GM18867 (cell line): ENCODE measurements around the gene GATA6.
"Not testable (repeated sequence)": the region's sequence is repeated elsewhere in the genome, so short reads cannot be mapped to it uniquely, and the experiment has no call there.

Experiments used
- ATAC-seq: cut with Tn5 transposase; IDR thresholded peaks from one replicate; pipeline ENCODE4 v1.9.1; 2021; ENCODE audit warnings: mild to moderate bottlenecking, moderate library complexity; ENCODE audit not compliant: unreplicated experiment

GATA6 gene

DNA sequence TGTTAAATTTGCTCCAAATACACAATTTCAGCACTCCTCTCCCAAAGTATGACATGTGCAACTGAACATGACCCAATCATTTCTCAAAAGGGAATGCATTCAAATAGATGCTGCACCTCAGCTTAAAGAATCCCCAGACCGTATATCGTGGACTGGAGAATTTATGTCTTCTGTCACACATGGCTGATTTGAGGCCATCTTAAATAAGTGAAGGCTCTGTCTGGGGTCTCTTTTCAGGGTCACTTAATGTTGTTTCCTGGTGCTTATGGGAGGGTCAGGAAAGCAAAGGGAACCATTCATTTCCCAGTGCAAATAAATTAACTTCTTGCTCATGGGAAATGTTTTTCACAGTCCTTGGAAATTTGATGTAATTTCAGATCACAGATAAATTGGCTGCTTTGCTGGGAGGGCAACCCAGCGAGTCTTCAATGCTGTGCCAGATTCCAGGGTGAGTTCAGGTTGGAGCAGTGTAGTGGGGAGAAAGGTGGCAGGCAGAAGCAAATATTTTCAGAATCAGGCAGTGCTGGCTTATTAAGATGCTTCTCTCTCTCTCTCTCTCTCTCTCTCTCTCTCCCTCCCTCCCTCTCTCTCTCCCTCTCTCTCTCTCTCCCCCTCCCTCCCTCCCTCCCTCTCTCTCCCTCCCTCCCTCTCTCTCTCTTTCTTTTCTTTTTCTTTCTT is 34.3 kb downstream of the GATA6 start:
- ATAC-seq, result no peak

GRCh38 chr18:22204214-22204536 is 34.8 kb downstream of the GATA6 start:
- no peak for ATAC-seq

- ATAC-seq, result no peak
These were observed 35.6 kb downstream of the GATA6 start for GRCh38 chr18:22204996-22205395.

- no peak for ATAC-seq
These were observed 37.8 kb downstream of the GATA6 start for GRCh38 chr18:22207021-22207758.

GRCh38 chr18:22210311-22210754 is 40.9 kb downstream of the GATA6 start:
- ATAC-seq, result no peak

DNA sequence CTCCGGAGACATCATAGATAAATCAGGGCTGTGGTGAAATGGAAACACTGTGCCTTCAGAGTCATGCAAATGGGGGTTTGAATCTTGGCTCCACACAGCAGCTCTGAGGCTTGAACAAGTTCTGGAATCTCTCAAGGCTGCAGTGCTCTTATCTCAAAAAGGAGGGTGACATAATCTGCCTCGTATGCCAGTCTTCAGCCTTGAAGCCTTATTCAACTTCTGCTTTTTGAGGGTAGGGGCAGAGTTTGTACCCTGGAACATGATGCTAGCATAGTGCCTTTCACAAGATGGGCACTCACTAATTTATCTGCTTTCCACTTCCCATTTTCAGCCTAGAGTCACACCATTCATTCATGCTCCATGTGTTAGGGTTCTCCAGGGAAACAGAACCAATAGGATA is 42.3 kb downstream of the GATA6 start:
- no peak for ATAC-seq

DNA sequence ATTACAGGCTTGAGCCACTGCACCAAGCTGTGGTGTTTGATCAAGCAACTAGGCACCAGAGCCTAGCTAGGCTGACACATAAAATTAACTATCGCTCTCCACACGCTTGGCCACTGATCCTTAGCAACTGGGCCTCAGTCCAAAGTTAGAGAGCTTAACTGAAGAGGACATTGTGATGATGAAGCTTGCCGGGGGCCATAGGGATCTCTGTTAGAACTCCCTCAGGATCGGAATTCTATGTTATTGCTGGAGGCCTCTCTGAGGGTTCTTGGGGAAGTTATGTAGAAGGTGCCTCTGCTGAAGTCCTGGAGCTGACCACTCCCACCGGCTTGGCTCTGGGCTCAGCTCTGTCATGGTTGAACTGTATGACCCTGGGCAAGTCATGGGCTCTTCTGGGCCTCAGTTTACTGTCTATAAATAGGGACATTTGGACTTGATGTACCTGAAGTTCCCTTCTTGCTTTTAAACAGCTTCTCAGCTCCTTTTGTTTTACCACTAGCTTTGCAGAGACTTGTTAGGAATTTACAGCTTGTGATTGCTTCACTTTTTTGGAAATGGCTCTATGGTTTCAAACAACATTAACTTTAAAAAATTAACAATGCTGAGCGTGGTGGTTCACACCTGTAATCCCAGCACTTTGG is 44.1 kb downstream of the GATA6 start:
- no peak for ATAC-seq

DNA sequence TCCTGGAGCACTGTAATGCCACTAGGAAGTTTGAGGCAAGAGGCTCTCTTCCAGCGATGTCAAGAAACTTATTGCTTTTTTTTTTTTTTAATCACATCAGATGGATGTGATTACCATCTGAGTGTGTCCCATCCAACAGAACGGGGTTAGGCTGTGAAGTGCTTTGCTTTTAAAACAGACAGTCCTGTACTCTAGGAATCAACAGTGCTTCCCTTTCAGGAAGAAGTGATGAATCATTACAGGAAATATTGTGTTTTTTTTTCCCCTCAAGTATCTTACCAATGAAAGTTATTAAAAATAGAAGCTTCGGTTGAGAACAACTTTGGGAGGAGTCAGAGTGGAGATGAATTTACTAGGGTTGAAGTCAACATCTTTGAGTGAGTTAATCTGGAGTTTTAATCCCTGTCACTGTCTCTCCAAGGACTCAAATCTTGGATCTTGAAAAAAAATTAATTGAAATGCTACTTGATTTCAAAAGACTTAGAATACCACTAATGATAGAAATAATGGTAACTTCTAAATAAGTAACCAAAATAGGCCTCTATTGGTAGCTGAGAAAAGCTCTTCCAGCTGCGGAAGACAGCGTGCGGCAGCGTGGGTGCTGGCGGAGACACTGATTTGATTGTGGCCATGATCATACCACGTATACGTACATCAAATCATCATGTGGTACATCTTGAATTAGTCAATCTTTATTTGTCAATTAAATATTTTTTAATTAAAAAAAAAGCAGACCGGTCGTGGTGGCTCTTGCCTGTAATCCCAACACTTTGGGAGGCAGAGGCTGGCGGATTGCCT is 45.5 kb downstream of the GATA6 start:
- no peak for ATAC-seq

DNA sequence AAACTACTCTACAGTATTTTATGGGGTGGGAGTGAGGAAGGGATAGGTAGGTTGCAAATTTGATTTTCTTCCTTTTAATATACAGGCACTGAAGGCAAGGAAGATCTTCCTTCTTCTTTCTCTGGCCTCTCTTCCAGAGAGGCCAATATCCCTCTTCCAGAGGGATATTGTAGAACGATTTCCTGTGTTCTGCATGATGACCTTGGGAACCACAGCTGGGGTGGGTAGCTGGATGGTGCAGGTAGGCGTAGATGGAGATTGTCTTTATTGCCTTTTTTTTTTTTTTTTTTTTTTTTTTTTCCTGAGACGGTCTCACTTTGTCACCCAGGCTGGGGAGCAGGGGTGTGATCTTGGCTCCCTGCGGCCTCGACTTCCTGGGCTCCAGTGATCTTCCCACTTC is 49.4 kb downstream of the GATA6 start:
- ATAC-seq, result no peak

- no peak for ATAC-seq
These were observed 50.4 kb downstream of the GATA6 start for GRCh38 chr18:22219568-22220355.

DNA sequence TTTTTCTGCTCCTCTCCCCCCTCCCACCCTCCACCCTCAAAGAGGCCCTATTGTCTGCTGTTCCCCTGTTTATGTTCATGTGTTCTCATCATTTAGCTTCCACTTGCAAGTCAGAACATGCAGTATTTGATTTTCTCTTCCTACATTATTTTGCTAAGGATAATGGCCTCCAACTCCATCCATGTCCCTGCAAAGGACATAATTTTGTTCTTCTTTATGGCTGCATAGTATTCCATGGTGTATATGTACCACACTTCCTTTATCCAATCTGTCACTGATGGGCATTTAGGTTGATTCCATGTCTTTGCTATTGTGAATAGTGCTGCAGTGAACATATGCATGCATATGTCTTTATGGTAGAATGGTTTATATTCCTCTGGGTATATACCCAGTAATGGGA is 51.2 kb downstream of the GATA6 start:
- ATAC-seq, result not testable (repeated sequence)

DNA sequence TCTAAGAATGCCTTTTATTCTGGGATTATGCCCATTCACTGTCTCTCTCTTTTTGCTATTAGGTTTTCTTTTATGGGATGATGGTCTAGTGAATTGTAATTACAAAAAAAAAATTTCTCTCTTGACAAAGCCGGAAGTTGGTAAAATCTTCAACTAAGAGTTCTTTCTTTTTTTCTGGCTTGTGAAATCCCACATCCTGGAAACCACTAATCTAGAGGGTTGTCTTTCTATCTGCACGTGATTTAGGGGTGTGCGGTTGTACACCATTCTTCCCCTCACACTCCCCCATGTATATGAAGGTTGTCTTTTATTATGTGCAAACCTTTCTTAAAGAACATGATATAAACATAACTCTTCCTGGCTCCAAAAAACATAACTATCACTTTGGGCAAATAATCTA is 52.0 kb downstream of the GATA6 start:
- no peak for ATAC-seq

GRCh38 chr18:22223254-22223964 is 54.0 kb downstream of the GATA6 start:
- ATAC-seq, result no peak

DNA sequence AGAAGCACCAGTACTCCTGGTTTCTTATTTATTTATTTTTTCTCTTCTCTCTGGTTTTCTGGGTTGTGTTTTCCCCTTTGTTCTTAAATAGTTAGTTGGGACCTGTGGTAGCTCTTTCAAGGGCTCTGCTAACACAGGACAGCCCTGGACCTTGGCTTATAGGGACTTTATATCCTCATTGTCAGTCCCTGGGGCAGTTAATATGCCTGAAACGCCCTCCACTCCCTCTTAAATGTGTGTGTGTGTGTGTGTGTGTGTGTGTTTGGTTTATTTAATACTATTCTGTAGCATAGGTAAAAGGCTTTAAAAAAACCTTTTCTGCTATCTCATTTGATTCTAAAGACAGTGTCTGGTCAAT is 54.6 kb downstream of the GATA6 start:
- no peak for ATAC-seq

- no peak for ATAC-seq
These were observed 55.0 kb downstream of the GATA6 start for GRCh38 chr18:22224339-22224738.

GRCh38 chr18:22226801-22227200 is 57.4 kb downstream of the GATA6 start:
- no peak for ATAC-seq

DNA sequence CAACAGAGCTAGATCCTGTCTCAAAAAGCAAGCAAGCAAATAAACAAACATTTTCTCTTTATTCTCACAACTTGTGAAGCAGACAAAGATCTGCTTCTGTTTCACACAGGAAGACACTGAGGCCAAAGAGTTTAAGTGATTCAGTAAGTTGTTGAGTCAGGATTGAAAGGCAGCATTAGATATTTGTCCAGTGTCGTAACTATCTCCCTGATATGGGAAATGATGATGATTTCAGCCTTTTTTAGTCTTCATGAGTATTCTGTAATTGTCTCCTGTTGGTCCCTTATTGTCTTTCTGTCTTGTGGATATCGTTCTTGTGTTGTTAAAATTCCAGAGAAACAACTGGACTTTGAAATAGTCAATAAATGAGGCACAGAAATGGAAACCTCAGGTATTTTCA is 59.6 kb downstream of the GATA6 start:
- no peak for ATAC-seq

DNA sequence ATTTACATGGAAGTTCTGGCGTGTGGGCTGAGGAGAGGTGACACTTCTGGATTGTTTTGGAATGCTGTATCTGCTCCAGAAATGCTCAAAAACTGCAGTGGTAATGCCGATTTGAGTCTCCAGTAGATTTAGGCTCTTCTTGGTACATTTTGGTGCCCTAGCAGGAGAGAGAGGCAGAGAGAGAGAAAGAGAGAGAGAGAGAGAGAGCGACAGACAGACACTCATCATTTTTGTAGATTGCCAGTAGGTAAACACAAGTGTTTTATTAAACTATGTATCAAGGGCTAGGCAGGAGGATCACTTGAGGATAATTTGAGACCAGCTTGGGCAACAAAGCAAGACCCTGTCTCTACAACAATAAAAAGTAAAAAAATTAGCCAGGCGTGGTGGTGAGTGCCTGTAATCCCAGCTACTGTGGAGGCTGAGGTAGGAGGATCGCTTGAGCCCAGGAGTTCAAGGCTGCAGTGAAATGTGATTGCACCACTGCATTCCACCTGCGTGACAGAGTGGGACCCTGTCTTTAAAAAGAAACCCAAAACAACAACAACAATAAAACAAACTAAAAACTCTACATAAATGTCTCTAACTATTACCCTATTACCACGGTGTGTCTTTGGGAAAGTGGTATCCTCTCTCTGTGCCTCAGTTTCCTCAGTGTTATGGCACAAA is 60.2 kb downstream of the GATA6 start:
- ATAC-seq, result no peak

- ATAC-seq, result no peak
These were observed 61.1 kb downstream of the GATA6 start for GRCh38 chr18:22230471-22230945.
